C4-2B (cell line): ENCODE results near the gene CHD2.

Source experiments
- ZFX ChIP-seq: fragments of 450-650 bp; IDR thresholded peaks from 2 replicates; pipeline ENCODE4 v1.6.1; 2017
- TF ChIP-seq, protein P1 (sequence below): fragments of 450-650 bp; conservative IDR thresholded peaks from 2 replicates; pipeline ENCODE4 v1.5.1; 2017; ENCODE audit warnings: mild to moderate bottlenecking

DNA sequence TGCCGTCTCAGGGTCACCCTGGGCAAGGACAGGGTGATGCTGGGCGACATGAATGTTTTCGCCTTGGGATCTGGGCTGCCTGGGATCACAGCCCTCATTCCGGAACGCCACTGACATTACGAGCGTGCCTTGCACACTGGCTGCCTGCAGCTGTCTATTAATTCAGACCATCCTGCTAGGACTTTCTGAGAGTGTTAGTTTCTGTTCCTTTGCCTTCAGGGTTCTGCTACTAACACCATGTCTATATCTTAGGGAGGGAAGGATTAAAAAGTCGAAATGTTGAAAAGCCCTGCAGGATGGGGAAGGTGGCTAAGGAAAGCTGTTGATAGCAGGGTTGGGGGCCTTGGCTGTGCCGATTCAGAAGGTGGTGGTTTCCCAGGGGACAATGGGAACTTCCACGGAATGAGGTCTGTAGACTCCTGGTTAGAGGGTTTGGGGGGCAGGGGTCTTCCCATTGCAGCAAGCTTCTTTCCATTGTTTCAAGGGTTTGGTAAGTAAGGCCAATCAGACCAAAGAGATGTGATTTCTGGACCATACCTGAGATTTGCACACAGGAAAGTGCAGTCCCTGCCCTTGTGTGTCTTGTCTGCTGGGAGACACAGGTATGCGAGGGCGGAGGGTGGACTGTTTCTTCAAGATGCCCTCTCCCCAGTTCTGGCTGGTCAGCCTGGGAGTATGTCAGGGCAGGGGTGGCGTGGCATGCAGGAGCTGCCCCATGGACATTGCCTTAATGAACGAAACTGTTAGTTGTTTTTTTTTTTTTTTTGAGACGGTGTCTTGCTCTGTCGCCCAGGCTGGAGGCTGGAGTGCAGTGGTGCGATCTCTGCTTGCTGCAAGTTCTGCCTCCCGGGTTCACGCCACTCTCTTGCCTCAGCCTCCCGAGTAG lies 137.9 kb downstream of the CHD2 start:
- TF ChIP-seq, protein P1, sequence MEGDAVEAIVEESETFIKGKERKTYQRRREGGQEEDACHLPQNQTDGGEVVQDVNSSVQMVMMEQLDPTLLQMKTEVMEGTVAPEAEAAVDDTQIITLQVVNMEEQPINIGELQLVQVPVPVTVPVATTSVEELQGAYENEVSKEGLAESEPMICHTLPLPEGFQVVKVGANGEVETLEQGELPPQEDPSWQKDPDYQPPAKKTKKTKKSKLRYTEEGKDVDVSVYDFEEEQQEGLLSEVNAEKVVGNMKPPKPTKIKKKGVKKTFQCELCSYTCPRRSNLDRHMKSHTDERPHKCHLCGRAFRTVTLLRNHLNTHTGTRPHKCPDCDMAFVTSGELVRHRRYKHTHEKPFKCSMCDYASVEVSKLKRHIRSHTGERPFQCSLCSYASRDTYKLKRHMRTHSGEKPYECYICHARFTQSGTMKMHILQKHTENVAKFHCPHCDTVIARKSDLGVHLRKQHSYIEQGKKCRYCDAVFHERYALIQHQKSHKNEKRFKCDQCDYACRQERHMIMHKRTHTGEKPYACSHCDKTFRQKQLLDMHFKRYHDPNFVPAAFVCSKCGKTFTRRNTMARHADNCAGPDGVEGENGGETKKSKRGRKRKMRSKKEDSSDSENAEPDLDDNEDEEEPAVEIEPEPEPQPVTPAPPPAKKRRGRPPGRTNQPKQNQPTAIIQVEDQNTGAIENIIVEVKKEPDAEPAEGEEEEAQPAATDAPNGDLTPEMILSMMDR, result no peak
- no peak for TF ChIP-seq ZFX
